MM.1S (cell line): ENCODE data around the gene SYNE3.

Experiments
- DNase-seq: peaks from one replicate; pipeline ENCODE4 v3.0.0-alpha.2; 2015
- H2AFZ ChIP-seq: fragments of 300-600 bp; sonication (generic); 2 replicates; pipeline ENCODE4 v1.6.0; 2016; ENCODE audit warnings: antibody characterized with exemption, low read length
- H3F3A ChIP-seq: fragments of 300-600 bp; sonication (generic); 2 replicates; pipeline ENCODE4 v1.6.1; 2016; ENCODE audit warnings: mild to moderate bottlenecking, antibody characterized with exemption, low read length, moderate library complexity, mixed read lengths; ENCODE audit not compliant: insufficient read depth
- H3K27ac ChIP-seq: fragments of 300-600 bp; sonication (generic); 2 replicates; pipeline ENCODE4 v1.5.1; 2016; ENCODE audit warnings: mild to moderate bottlenecking, low read length
- H3K27me3 ChIP-seq: fragments of 300-600 bp; sonication (generic); replicated peaks from 2 replicates; pipeline ENCODE4 v1.6.0; 2016; ENCODE audit warnings: low read length; ENCODE audit not compliant: insufficient read depth
- H3K36me3 ChIP-seq: fragments of 300-600 bp; sonication (generic); replicated peaks from 2 replicates; pipeline ENCODE4 v1.6.1; 2016; ENCODE audit warnings: mild to moderate bottlenecking, low read length, mixed read lengths; ENCODE audit not compliant: insufficient read depth
- H3K4me1 ChIP-seq: fragments of 300-600 bp; sonication (generic); 2 replicates; pipeline ENCODE4 v1.6.1; 2016; ENCODE audit warnings: low read length, mixed read lengths
- H3K4me2 ChIP-seq: fragments of 300-600 bp; sonication (generic); 2 replicates; pipeline ENCODE4 v1.6.0; 2016; ENCODE audit warnings: low read depth, low read length
- H3K4me3 ChIP-seq: fragments of 300-600 bp; sonication (generic); 2 replicates; pipeline ENCODE4 v1.5.1; 2016; ENCODE audit warnings: low read length, mixed read lengths
- H3K79me2 ChIP-seq: fragments of 300-600 bp; sonication (generic); 2 replicates; pipeline ENCODE4 v1.6.1; 2016; ENCODE audit warnings: mixed run types, low read length, mixed read lengths
- H3K9ac ChIP-seq: fragments of 300-600 bp; sonication (generic); 2 replicates; pipeline ENCODE4 v1.6.1; 2016; ENCODE audit warnings: low read length, mixed read lengths
- H3K9me2 ChIP-seq: fragments of 300-600 bp; sonication (generic); replicated peaks from 2 replicates; pipeline ENCODE4 v1.6.1; 2016; ENCODE audit warnings: mild to moderate bottlenecking, low read length, mixed read lengths; ENCODE audit not compliant: insufficient read depth
- H3K9me3 ChIP-seq: fragments of 300-600 bp; sonication (generic); replicated peaks from 2 replicates; pipeline ENCODE4 v1.6.1; 2016; ENCODE audit warnings: mild to moderate bottlenecking, low read length, mixed read lengths; ENCODE audit not compliant: insufficient read depth
- H4K20me1 ChIP-seq: fragments of 300-600 bp; sonication (generic); 2 replicates; pipeline ENCODE4 v1.6.1; 2016; ENCODE audit warnings: mild to moderate bottlenecking, low read length, moderate library complexity, mixed read lengths; ENCODE audit not compliant: insufficient read depth
- EZH2 ChIP-seq: fragments of 300-600 bp; sonication (generic); optimal IDR thresholded peaks from 2 replicates; pipeline ENCODE3; 2017; ENCODE audit warnings: low read depth, mild to moderate bottlenecking, antibody characterized with exemption, low read length, mixed read lengths
- EZH2phosphoT487 ChIP-seq: fragments of 300-600 bp; sonication (generic); IDR thresholded peaks from 2 replicates; pipeline ENCODE4 v1.6.1; 2018; ENCODE audit warnings: antibody characterized with exemption, low read length
- TF ChIP-seq, protein P1 (sequence below): fragments of 300-600 bp; sonication (generic); IDR thresholded peaks from 2 replicates; pipeline ENCODE4 v1.5.1; 2016; ENCODE audit warnings: antibody characterized with exemption, low read length, mixed read lengths

The SYNE3 gene

DNA sequence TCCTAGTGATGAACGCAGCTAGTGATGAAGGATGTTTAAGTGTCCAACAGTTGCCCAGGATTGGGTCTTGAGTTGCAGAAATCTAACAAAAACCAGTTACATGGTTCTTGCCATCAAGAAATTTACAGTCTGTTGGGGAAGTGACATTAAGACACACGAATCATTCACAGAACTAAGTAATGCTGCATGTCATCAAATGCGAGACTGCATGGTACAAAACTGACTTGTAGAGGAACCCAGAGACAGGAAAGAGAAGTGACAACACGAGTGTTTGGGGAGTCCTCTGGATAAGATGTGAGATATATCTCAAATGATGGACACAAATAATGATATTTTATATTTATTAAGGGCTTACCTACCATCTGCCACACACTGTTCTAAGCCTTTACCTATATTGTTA lies 6.1 kb upstream of the SYNE3 start:
- H3K4me1 ChIP-seq: peaks cover 19% of the 10 kb centered on the region
- peaks cover 18% of the 10 kb centered on the region for H3F3A ChIP-seq
- DNase-seq: no peak
- no peaks in the 10 kb centered on the region for H3K27me3 ChIP-seq
- H3K4me3 ChIP-seq: no peak overlapping the region
- no peak overlapping the region for H3K27ac ChIP-seq
- no peak for TF ChIP-seq EZH2
- TF ChIP-seq, protein P1, sequence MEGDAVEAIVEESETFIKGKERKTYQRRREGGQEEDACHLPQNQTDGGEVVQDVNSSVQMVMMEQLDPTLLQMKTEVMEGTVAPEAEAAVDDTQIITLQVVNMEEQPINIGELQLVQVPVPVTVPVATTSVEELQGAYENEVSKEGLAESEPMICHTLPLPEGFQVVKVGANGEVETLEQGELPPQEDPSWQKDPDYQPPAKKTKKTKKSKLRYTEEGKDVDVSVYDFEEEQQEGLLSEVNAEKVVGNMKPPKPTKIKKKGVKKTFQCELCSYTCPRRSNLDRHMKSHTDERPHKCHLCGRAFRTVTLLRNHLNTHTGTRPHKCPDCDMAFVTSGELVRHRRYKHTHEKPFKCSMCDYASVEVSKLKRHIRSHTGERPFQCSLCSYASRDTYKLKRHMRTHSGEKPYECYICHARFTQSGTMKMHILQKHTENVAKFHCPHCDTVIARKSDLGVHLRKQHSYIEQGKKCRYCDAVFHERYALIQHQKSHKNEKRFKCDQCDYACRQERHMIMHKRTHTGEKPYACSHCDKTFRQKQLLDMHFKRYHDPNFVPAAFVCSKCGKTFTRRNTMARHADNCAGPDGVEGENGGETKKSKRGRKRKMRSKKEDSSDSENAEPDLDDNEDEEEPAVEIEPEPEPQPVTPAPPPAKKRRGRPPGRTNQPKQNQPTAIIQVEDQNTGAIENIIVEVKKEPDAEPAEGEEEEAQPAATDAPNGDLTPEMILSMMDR: no peak
- TF ChIP-seq EZH2phosphoT487: no peak
- no peaks in the 10 kb centered on the region for H4K20me1 ChIP-seq
- H3K79me2 ChIP-seq: no peaks in the 10 kb centered on the region
- no peaks in the 10 kb centered on the region for H3K36me3 ChIP-seq
- H3K4me2 ChIP-seq: no peak overlapping the region
- no peaks in the 10 kb centered on the region for H3K9me3 ChIP-seq
- H3K9ac ChIP-seq: no peak overlapping the region
- no peak overlapping the region for H2AFZ ChIP-seq
- no peaks in the 10 kb centered on the region for H3K9me2 ChIP-seq

DNA sequence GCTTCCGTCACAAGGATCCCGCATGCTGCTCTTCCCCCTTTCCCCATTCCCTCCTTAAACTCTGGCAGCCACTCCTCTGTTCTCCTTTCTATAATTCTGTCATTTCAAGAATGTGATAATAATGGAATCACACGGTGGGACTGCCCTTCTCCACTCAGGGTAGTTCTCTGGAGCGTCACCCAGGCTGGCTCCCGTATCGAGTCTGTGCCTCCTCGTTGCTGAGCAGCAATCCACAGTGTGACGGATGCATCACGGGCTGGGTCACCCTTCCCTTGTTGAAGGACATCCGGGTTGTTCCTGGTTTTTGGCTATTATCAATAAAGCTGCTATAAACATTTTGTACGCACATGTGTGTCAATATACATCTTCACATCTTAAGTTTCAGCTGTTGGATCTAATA lies 5.7 kb upstream of the SYNE3 start:
- Histone ChIP-seq H3K9me3 (no peaks in the 10 kb centered on the region), H3K27ac (no peak overlapping the region), H3F3A (peaks cover 22% of the 10 kb centered on the region), H3K27me3 (no peaks in the 10 kb centered on the region), H3K79me2 (no peaks in the 10 kb centered on the region), H4K20me1 (no peaks in the 10 kb centered on the region), H3K4me3 (no peak overlapping the region), H3K4me1 (peaks cover 23% of the 10 kb centered on the region), H3K9me2 (no peaks in the 10 kb centered on the region), H3K9ac (no peak overlapping the region), H2AFZ (no peak overlapping the region), H3K4me2 (no peak overlapping the region), H3K36me3 (no peaks in the 10 kb centered on the region)
- TF ChIP-seq EZH2phosphoT487 (no peak), EZH2 (no peak)
- TF ChIP-seq, protein P1: no peak
- no peak for DNase-seq

DNA sequence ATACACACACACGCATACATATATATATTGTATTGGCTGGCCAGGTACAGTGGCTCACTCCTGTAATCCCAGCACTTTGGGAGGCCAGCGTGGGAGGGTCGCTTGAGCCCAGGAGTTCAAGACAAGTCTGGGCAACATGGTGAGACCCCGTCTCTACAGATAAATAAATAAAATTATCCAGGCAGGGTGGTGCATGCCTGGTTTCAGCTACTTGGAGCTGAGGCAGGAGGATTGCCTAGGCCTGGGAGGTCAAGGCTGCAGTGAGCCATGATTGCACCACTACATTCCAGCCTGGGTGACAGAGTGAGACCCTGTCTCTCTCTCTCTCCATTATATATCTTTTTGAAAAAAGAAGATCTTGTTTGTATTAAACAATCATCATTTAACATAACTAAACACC lies 4.6 kb upstream of the SYNE3 start:
- H3K9ac ChIP-seq: no peak overlapping the region
- TF ChIP-seq EZH2phosphoT487: no peak
- TF ChIP-seq, protein P1: no peak
- TF ChIP-seq EZH2: no peak
- H3K9me2 ChIP-seq: no peaks in the 10 kb centered on the region
- H3K4me2 ChIP-seq: no peak overlapping the region
- no peak overlapping the region for H3K4me3 ChIP-seq
- H3K4me1 ChIP-seq: peaks cover 27% of the 10 kb centered on the region
- no peaks in the 10 kb centered on the region for H3K27me3 ChIP-seq
- H3K79me2 ChIP-seq: no peaks in the 10 kb centered on the region; the same call in 1 of the 2 replicates
- no peaks in the 10 kb centered on the region for H4K20me1 ChIP-seq
- peaks cover 27% of the 10 kb centered on the region for H3F3A ChIP-seq
- no peaks in the 10 kb centered on the region for H3K36me3 ChIP-seq
- H2AFZ ChIP-seq: no peak overlapping the region
- no peaks in the 10 kb centered on the region for H3K9me3 ChIP-seq
- DNase-seq: no peak
- no peak overlapping the region for H3K27ac ChIP-seq
